ENCODE results near the gene DISC1. TPM values are rescaled to one million over a fixed set of nuclear protein-coding genes. Genes with fewer than 3 reads are reported as not detected.
A peak's percentile ranks its signal among the peaks of the same experiment; 100 is the strongest.

DISC1 gene
- total and polyA plus RNA-seq, 2 donors (not counting 3 experiments of a cell fraction or from before 2014, with no cell fraction given): 3.3 to 14.7 TPM

GRCh38 chr1:231828182-231828920 is 201.8 kb downstream of the DISC1 start:
- intact Hi-C loops (cut with micrococcal nuclease) (loop anchor here (5.0 to 10.0 kb wide), 4 partner anchors 164 to 1186 kb away; partner anchors contain the start of gene COG2), dilution Hi-C loops (cut with MboI; ENCODE audit: extremely low pct_ligation_motif_present, low sequenced_read_pairs) (no loop called here)
- H3K9ac ChIP-seq (replicated peaks; ENCODE audit: extremely low read depth, insufficient read depth, low read length): peak overlapping the region; percentile 76
- ChIA-PET CTCF (interaction anchor here (1.1 kb wide), 1 partner anchor 22 kb away, joined by 5 read pairs; no protein-coding TSS in a partner anchor), POLR2A (no interaction called here)
- no peaks in the 10 kb centered on the region for H3K27me3 ChIP-seq (ENCODE audit: control insufficient read depth in 2 of 2, insufficient read depth in 2 of 2, low read length in 2 of 2)
- BruUV-seq (replicated peaks): no TSS peak
- peak overlapping the region; percentile 86 for H3K4me2 ChIP-seq (ENCODE audit: insufficient read depth, low read length)
- no peaks in the 10 kb centered on the region for H3K79me2 ChIP-seq (ENCODE audit: control insufficient read depth, insufficient read depth, low read length)
- DNase-seq (ENCODE audit: low read depth, low spot score) (peak; percentile 96), FAIRE-seq (peak; percentile 95)
- no peaks in the 10 kb centered on the region for H3K9me1 ChIP-seq (replicated peaks; ENCODE audit: control insufficient read depth, extremely low read depth, insufficient read depth, low read length)
- no peaks in the 10 kb centered on the region for H3K36me3 ChIP-seq (ENCODE audit: control insufficient read depth in 2 of 2, extremely low read depth in 1 of 2, insufficient read depth in 2 of 2, low read length in 2 of 2)
- no peaks in the 10 kb centered on the region for H4K20me1 ChIP-seq (replicated peaks; ENCODE audit: control insufficient read depth, extremely low read depth, insufficient read depth, low read length)
- H3K4me3 ChIP-seq (replicated peaks in 1 of 3; ENCODE audit: insufficient read depth in 1 of 3, low read depth in 1 of 3, low read length in 3 of 3): no peak overlapping the region
- peak overlapping the region; percentile 92 for H3K27ac ChIP-seq (ENCODE audit: insufficient read depth, low read depth, low read length)
- TF ChIP-seq POLR2AphosphoS5 (IDR thresholded peaks at IDR 0.05; ENCODE audit: insufficient read depth, low read depth, low read length) (peak; percentile 83), GATA2 (IDR thresholded peaks at IDR 0.05; ENCODE audit: insufficient read depth, insufficient read length, low read depth, low read length) (peak; percentile 44), JUN (IDR thresholded peaks at IDR 0.05; ENCODE audit: borderline replicate concordance, insufficient read depth, insufficient read length, low read depth) (peak; percentile 83), MYC (IDR thresholded peaks at IDR 0.05; ENCODE audit: low read depth, low read length) (no peak), POLR2A (IDR thresholded peaks at IDR 0.05; ENCODE audit: low read depth, low read length) (no peak), FOS (IDR thresholded peaks at IDR 0.05; ENCODE audit: borderline replicate concordance, insufficient read depth, low read length) (peak; percentile 84)
- peaks cover 29% of the 10 kb centered on the region for H3K4me1 ChIP-seq (ENCODE audit: control insufficient read depth, extremely low read depth, insufficient read depth, low read length)
- H3K9me3 ChIP-seq (replicated peaks; ENCODE audit: control insufficient read depth, insufficient read depth, low read length): no peaks in the 10 kb centered on the region
- no peak overlapping the region for H2AFZ ChIP-seq (ENCODE audit: low read depth, low read length)

GRCh38 chr1:231829332-231829731 is 202.7 kb downstream of the DISC1 start:
- H3K36me3 ChIP-seq (ENCODE audit: control insufficient read depth in 2 of 2, extremely low read depth in 1 of 2, insufficient read depth in 2 of 2, low read length in 2 of 2): no peaks in the 10 kb centered on the region
- dilution Hi-C loops (cut with MboI; ENCODE audit: extremely low pct_ligation_motif_present, low sequenced_read_pairs): no loop called here
- ChIA-PET POLR2A (no interaction called here), CTCF (no interaction called here)
- H3K9me3 ChIP-seq (replicated peaks; ENCODE audit: control insufficient read depth, insufficient read depth, low read length): no peaks in the 10 kb centered on the region
- no peaks in the 10 kb centered on the region for H3K79me2 ChIP-seq (ENCODE audit: control insufficient read depth, insufficient read depth, low read length)
- no peak for TF ChIP-seq CTCF (IDR thresholded peaks at IDR 0.05; ENCODE audit: extremely low read depth in 1 of 2, insufficient read depth in 1 of 2, low read depth in 1 of 2, low read length in 2 of 2)
- TF ChIP-seq GATA2 (IDR thresholded peaks at IDR 0.05; ENCODE audit: insufficient read depth, insufficient read length, low read depth, low read length): no peak
- TF ChIP-seq JUN (IDR thresholded peaks at IDR 0.05; ENCODE audit: borderline replicate concordance, insufficient read depth, insufficient read length, low read depth): no peak
- TF ChIP-seq POLR2AphosphoS5 (IDR thresholded peaks at IDR 0.05; ENCODE audit: insufficient read depth, low read depth, low read length): no peak
- no peak for TF ChIP-seq EZH2 (IDR thresholded peaks at IDR 0.05; ENCODE audit: borderline replicate concordance, low read depth, low read length, severe bottlenecking)
- TF ChIP-seq, protein P1, sequence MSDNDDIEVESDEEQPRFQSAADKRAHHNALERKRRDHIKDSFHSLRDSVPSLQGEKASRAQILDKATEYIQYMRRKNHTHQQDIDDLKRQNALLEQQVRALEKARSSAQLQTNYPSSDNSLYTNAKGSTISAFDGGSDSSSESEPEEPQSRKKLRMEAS (IDR thresholded peaks at IDR 0.05; ENCODE audit: insufficient read depth, insufficient read length): no peak
- TF ChIP-seq POLR2A (IDR thresholded peaks at IDR 0.05; ENCODE audit: low read depth, low read length): no peak
- no peak for TF ChIP-seq MYC (IDR thresholded peaks at IDR 0.05; ENCODE audit: low read depth, low read length)
- no peak for TF ChIP-seq FOS (IDR thresholded peaks at IDR 0.05; ENCODE audit: borderline replicate concordance, insufficient read depth, low read length)
- H3K4me1 ChIP-seq (ENCODE audit: control insufficient read depth, extremely low read depth, insufficient read depth, low read length): peaks cover 29% of the 10 kb centered on the region
- H2AFZ ChIP-seq (ENCODE audit: low read depth, low read length): no peak overlapping the region
- no peak for FAIRE-seq
- no peak overlapping the region for H3K4me2 ChIP-seq (ENCODE audit: insufficient read depth, low read length)
- H3K27ac ChIP-seq (ENCODE audit: insufficient read depth, low read depth, low read length): no peak overlapping the region
- H3K27me3 ChIP-seq (ENCODE audit: control insufficient read depth in 2 of 2, insufficient read depth in 2 of 2, low read length in 2 of 2): no peaks in the 10 kb centered on the region
- no peak for DNase-seq (ENCODE audit: low read depth, low spot score)
- H3K9ac ChIP-seq (replicated peaks; ENCODE audit: extremely low read depth, insufficient read depth, low read length): no peak overlapping the region
- intact Hi-C loops (cut with micrococcal nuclease): loop anchor here (5.0 to 10.0 kb wide), 4 partner anchors 163 to 1187 kb away; partner anchors contain the start of gene COG2
- no peaks in the 10 kb centered on the region for H4K20me1 ChIP-seq (replicated peaks; ENCODE audit: control insufficient read depth, extremely low read depth, insufficient read depth, low read length)
- BruUV-seq (replicated peaks): no TSS peak
- H3K4me3 ChIP-seq (replicated peaks in 1 of 3; ENCODE audit: insufficient read depth in 1 of 3, low read depth in 1 of 3, low read length in 3 of 3): no peak overlapping the region
- no peaks in the 10 kb centered on the region for H3K9me1 ChIP-seq (replicated peaks; ENCODE audit: control insufficient read depth, extremely low read depth, insufficient read depth, low read length)
